ENCODE data around the gene GET3. TPM values are rescaled to one million over a fixed set of nuclear protein-coding genes. Genes with fewer than 3 reads are reported as not detected.

Gene GET3
- total and polyA plus RNA-seq, 2 of the 13 experiments (the other 11 are each of a cell fraction or from before 2014, with no cell fraction given), result 57.7 to 59.4 TPM

GRCh38 chr19:12696366-12697335, 40.6 kb upstream of the GET3 start, which contains the start of gene FBXW9 (continued):
- TF ChIP-seq ZBTB33 (CRISPR knock-in tag; IDR thresholded peaks at IDR 0.05), result no peak
- TF ChIP-seq ATRX (CRISPR knock-in tag; IDR thresholded peaks at IDR 0.05; ENCODE audit: borderline replicate concordance), result no peak
- no peak for TF ChIP-seq ZNF296 (CRISPR knock-in tag; conservative IDR thresholded peaks at IDR 0.05)
- peak; percentile 43; the same call in 1 of the 2 replicates for TF ChIP-seq MTA1 (CRISPR knock-in tag; IDR thresholded peaks at IDR 0.05; ENCODE audit: borderline replicate concordance)
- no peak for TF ChIP-seq ZNF740 (CRISPR knock-in tag; IDR thresholded peaks at IDR 0.05)
- TF ChIP-seq PRMT3 (CRISPR knock-in tag; IDR thresholded peaks at IDR 0.05; ENCODE audit: borderline replicate concordance, low read depth), result no peak
- no peak for TF ChIP-seq HNF4A (CRISPR knock-in tag; IDR thresholded peaks at IDR 0.05)
- no peak for TF ChIP-seq CCAR2 (optimal IDR thresholded peaks at IDR 0.05; ENCODE audit: low read depth, low read length)
- no peak for TF ChIP-seq MEIS2 (CRISPR knock-in tag; IDR thresholded peaks at IDR 0.05)
- TF ChIP-seq KLF16 (CRISPR knock-in tag; IDR thresholded peaks at IDR 0.05), result peak in 1 of 2 experiments; percentile 80; a peak in 1 of 4 replicates
- TF ChIP-seq ZNF337 (CRISPR knock-in tag; IDR thresholded peaks at IDR 0.05; ENCODE audit: borderline replicate concordance, low read depth), result peak; percentile 79; the same call in 1 of the 2 replicates
- TF ChIP-seq ZNF496 (CRISPR knock-in tag; IDR thresholded peaks at IDR 0.05; ENCODE audit: insufficient replicate concordance), result no peak
- no peak for TF ChIP-seq ZNF468 (CRISPR knock-in tag; IDR thresholded peaks at IDR 0.05)
- no peak for TF ChIP-seq THAP8 (CRISPR knock-in tag; IDR thresholded peaks at IDR 0.05; ENCODE audit: borderline replicate concordance)
- no peak for TF ChIP-seq TEAD2 (CRISPR knock-in tag; IDR thresholded peaks at IDR 0.05)
- no peak for TF ChIP-seq LRRFIP1 (CRISPR knock-in tag; conservative IDR thresholded peaks at IDR 0.05)
- no peak for TF ChIP-seq MAFF (IDR thresholded peaks at IDR 0.05; ENCODE audit: low read depth, low read length)
- peak; percentile 24; the same call in 1 of the 2 replicates for TF ChIP-seq ZNF225 (CRISPR knock-in tag; IDR thresholded peaks at IDR 0.05)

Data from HepG2 (cell line).